Panc1 (cell line): Measurements from ENCODE around the gene RUNX3. TPM values are rescaled to one million over a fixed set of nuclear protein-coding genes. Genes with fewer than 3 reads are reported as not detected.

Experiments
- ATAC-seq: fragments of 200-7000 bp; cut with Tn5 transposase; 2 replicates; pipeline ENCODE4 v1.9.1; 2020; ENCODE audit warnings: mild to moderate bottlenecking, moderate library complexity
- BruUV-seq: library from RNA; stranded (reverse); fragments of 400-500 nt; replicated peaks from 2 replicates; lab custom pipeline; 2021; lab: Mats Ljungman, UMichigan
- CTCF ChIA-PET: fragments of 300-600 bp; sonication (Branson Sonifier 250); formaldehyde crosslinking; loops from one replicate; lab custom pipeline; 2022; ENCODE audit warnings: antibody characterized with exemption; lab: Charles Lee
- POLR2A ChIA-PET: fragments of 300-600 bp; sonication (Branson Sonifier 250); formaldehyde crosslinking; loops from one replicate; lab custom pipeline; 2022; ENCODE audit warnings: antibody characterized with exemption; lab: Charles Lee
- DNase-seq: peaks from one replicate; pipeline ENCODE4 v3.0.0-alpha.2; 2010; ENCODE audit warnings: low read depth, low spot score
- H3K27ac ChIP-seq: 2 replicates; pipeline ENCODE4 v1.5.1; 2011; ENCODE audit warnings: mild to moderate bottlenecking, low read length, inconsistent platforms
- H3K27me3 ChIP-seq: fragments of 200-500 bp; sonication (Bioruptor generic); 2 replicates; pipeline ENCODE4 v1.6.0; 2014; ENCODE audit warnings: low read length, inconsistent platforms; ENCODE audit not compliant: control insufficient read depth, insufficient read depth
- H3K36me3 ChIP-seq: fragments of 200-500 bp; sonication (Bioruptor generic); 2 replicates; pipeline ENCODE4 v1.5.1; 2014; ENCODE audit warnings: inconsistent platforms, mild to moderate bottlenecking, low read length, moderate library complexity; ENCODE audit not compliant: control insufficient read depth, insufficient read depth
- H3K4me1 ChIP-seq: 2 replicates; pipeline ENCODE4 v1.5.1; 2011; ENCODE audit warnings: inconsistent platforms, mild to moderate bottlenecking, low read length, moderate library complexity; ENCODE audit not compliant: control insufficient read depth, insufficient read depth
- H3K4me3 ChIP-seq, 2 experiments: 2 replicates each; pipeline ENCODE4 v1.5.1; 2011 to 2012; ENCODE audit warnings: low read depth in 2 of 2, low read length in 2 of 2, mild to moderate bottlenecking in 2 of 2, inconsistent platforms in 1 of 2, moderate library complexity in 1 of 2
- H3K9me3 ChIP-seq: fragments of 200-500 bp; sonication (Bioruptor generic); 2 replicates; pipeline ENCODE4 v1.5.1; 2014; ENCODE audit warnings: low read depth, mild to moderate bottlenecking, inconsistent platforms, low read length, moderate library complexity; ENCODE audit not compliant: control insufficient read depth, insufficient read depth
- POLR2AphosphoS5 ChIP-seq: IDR thresholded peaks from 2 replicates; pipeline ENCODE4 v1.6.1; 2012; ENCODE audit warnings: mild to moderate bottlenecking, low read depth, low read length, moderate library complexity
- REST ChIP-seq, 2 experiments: IDR thresholded peaks; 2 replicates each; pipeline ENCODE4 v1.6.1; 2011 to 2012; ENCODE audit warnings: low read depth in 2 of 2, control low read depth in 1 of 2, low read length in 1 of 2, mild to moderate bottlenecking in 1 of 2, moderate library complexity in 1 of 2; ENCODE audit not compliant: insufficient read depth in 1 of 2
- SIN3A ChIP-seq: IDR thresholded peaks from 2 replicates; pipeline ENCODE4 v1.6.1; 2012; ENCODE audit warnings: low read depth, mild to moderate bottlenecking, low read length, moderate library complexity, borderline replicate concordance; ENCODE audit not compliant: insufficient read depth
- TCF7L2 ChIP-seq: IDR thresholded peaks from 2 replicates; pipeline ENCODE4 v1.6.1; 2011; ENCODE audit warnings: mild to moderate bottlenecking, low read depth, low read length, inconsistent platforms
- in situ Hi-C: cut with HindIII; loops from 2 replicates; pipeline ENCODE4 v1.10.0; 2016; ENCODE audit warnings: low sequenced_read_pairs, low pct_unique_long_range_greater_than_20kb
- intact Hi-C: fragments of 100-400 bp; cut with micrococcal nuclease; formaldehyde crosslinking; loops from one replicate; pipeline ENCODE4 v1.10.0; 2022; ENCODE audit not compliant: unreplicated experiment
- total RNA-seq: library from RNA; stranded (reverse); gene quantifications from one replicate; pipeline ENCODE4 v1.2.1, GENCODE V29; 2021; ENCODE audit not compliant: unreplicated experiment
- TF ChIP-seq, protein P1 (sequence below): fragments of 450-650 bp; IDR thresholded peaks from 2 replicates; pipeline ENCODE4 v1.5.1; 2017; ENCODE audit warnings: mild to moderate bottlenecking

Gene RUNX3
- total RNA-seq, 1 experiment from 2014 or later = 0.10 TPM

- in situ Hi-C loops (no loop called here), intact Hi-C loops (no loop called here)
- Histone ChIP-seq H3K27me3 (no peaks in the 10 kb centered on the region), H3K9me3 (no peaks in the 10 kb centered on the region), H3K36me3 (no peaks in the 10 kb centered on the region), H3K27ac (no peak overlapping the region), H3K4me1 (no peaks in the 10 kb centered on the region), H3K4me3 (no peak overlapping the region)
- ATAC-seq = no peak
- TF ChIP-seq POLR2AphosphoS5 = no peak
- no peak for DNase-seq
- ChIA-PET CTCF (no interaction called here), POLR2A (no interaction called here)
- BruUV-seq = no TSS peak
Observed at GRCh38 chr1:24954022-24954421, 23.9 kb upstream of the RUNX3 start.

DNA sequence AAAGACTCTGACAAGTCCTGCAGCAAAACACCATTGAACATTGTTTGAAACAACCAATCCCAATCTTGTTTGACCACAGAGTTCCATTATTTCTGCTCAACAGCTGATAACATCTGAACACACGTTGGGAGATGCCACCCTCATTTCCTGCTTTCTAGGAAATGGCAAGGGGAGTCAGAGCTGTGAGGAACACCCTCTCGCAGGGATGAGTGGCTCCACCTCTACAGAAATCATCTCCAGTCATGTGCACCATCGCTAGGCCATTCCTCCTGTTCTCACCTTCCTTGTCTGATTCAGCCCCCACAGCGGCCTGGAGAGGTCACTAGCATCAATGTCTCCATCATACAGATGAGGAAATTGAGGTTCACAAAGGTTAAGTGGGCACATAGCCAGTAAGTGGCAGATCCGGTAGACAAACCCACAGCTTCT lies 22.4 kb upstream of the RUNX3 start:
- intact Hi-C loops (no loop called here), in situ Hi-C loops (no loop called here)
- DNase-seq = no peak
- no peak overlapping the region for H3K27ac ChIP-seq
- no peaks in the 10 kb centered on the region for H3K27me3 ChIP-seq
- no TSS peak for BruUV-seq
- ChIA-PET POLR2A (no interaction called here), CTCF (no interaction called here)
- ATAC-seq = no peak
- no peaks in the 10 kb centered on the region for H3K4me1 ChIP-seq
- no peak overlapping the region for H3K4me3 ChIP-seq
- H3K36me3 ChIP-seq = no peaks in the 10 kb centered on the region
- no peaks in the 10 kb centered on the region for H3K9me3 ChIP-seq
- TF ChIP-seq, protein P1, sequence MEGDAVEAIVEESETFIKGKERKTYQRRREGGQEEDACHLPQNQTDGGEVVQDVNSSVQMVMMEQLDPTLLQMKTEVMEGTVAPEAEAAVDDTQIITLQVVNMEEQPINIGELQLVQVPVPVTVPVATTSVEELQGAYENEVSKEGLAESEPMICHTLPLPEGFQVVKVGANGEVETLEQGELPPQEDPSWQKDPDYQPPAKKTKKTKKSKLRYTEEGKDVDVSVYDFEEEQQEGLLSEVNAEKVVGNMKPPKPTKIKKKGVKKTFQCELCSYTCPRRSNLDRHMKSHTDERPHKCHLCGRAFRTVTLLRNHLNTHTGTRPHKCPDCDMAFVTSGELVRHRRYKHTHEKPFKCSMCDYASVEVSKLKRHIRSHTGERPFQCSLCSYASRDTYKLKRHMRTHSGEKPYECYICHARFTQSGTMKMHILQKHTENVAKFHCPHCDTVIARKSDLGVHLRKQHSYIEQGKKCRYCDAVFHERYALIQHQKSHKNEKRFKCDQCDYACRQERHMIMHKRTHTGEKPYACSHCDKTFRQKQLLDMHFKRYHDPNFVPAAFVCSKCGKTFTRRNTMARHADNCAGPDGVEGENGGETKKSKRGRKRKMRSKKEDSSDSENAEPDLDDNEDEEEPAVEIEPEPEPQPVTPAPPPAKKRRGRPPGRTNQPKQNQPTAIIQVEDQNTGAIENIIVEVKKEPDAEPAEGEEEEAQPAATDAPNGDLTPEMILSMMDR = no peak
- TF ChIP-seq SIN3A (no peak), REST (IDR thresholded peaks at IDR 0.05; ENCODE audit: insufficient read depth in 1 of 2, low read depth in 2 of 2, low read length in 1 of 2) (no peak), TCF7L2 (no peak), POLR2AphosphoS5 (no peak)

DNA sequence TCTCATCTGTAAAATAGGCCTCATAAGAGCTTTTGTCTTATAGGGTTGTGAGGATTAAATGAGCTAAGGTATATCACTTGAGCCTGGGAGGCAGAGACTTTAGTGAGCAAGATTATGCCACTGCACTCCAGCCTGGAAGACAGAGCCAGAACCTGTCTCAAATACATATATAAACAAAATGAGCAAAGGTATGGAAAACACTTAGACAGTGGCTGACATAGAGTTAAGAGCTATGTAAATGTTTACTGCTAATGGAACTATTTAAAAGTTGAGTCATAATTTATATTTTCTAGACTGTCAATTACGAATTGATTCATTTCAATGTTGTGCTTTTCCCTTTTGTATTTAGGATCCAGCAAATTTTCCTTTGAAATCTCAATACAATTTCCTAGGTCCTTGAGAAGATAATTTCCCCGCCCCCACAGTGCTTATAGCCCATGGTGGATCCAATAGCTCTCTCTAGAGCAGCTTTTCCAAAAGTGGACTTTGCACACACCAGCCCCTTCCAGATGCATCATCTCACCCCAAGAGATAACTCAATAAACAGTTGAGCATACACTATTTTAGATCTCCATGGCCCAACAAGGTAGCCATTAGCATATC lies 21.8 kb upstream of the RUNX3 start:
- ChIA-PET POLR2A (no interaction called here), CTCF (no interaction called here)
- Histone ChIP-seq H3K27ac (no peak overlapping the region), H3K36me3 (no peaks in the 10 kb centered on the region), H3K4me3 (no peak overlapping the region), H3K27me3 (no peaks in the 10 kb centered on the region), H3K4me1 (no peaks in the 10 kb centered on the region), H3K9me3 (no peaks in the 10 kb centered on the region)
- no peak for TF ChIP-seq REST (IDR thresholded peaks at IDR 0.05; ENCODE audit: insufficient read depth in 1 of 2, low read depth in 2 of 2, low read length in 1 of 2)
- no peak for TF ChIP-seq POLR2AphosphoS5
- no peak for TF ChIP-seq SIN3A
- TF ChIP-seq TCF7L2 = no peak
- TF ChIP-seq, protein P1 = no peak
- BruUV-seq = no TSS peak
- in situ Hi-C loops = no loop called here
- ATAC-seq (no peak), DNase-seq (no peak)
- intact Hi-C loops = no loop called here
